Upper lobe of right lung (tissue), 1 donor: Measurements from ENCODE around the gene NRXN3. TPM values are rescaled to one million over a fixed set of nuclear protein-coding genes. Genes with fewer than 3 reads are reported as not detected.

ENCODE experiments used
- ATAC-seq: fragments of 200-7000 bp; cut with Tn5 transposase; one replicate; pipeline ENCODE4 v1.9.1; 2020; ENCODE audit warnings: mild to moderate bottlenecking, moderate library complexity
- DNase-seq: peaks from one replicate; pipeline ENCODE4 v3.0.0-alpha.2; 2020
- H3K27ac ChIP-seq: fragments of 200-600 bp; one replicate; pipeline ENCODE4 v1.8.0; 2022
- H3K27me3 ChIP-seq: fragments of 200-600 bp; one replicate; pipeline ENCODE4 v1.8.0; 2022; ENCODE audit warnings: mild to moderate bottlenecking
- H3K36me3 ChIP-seq: fragments of 200-600 bp; one replicate; pipeline ENCODE4 v1.8.0; 2022
- H3K4me1 ChIP-seq: fragments of 200-600 bp; one replicate; pipeline ENCODE4 v1.8.0; 2022
- H3K4me3 ChIP-seq: fragments of 200-600 bp; one replicate; pipeline ENCODE4 v1.8.0; 2022; ENCODE audit warnings: mild to moderate bottlenecking
- H3K9me3 ChIP-seq: fragments of 200-600 bp; one replicate; pipeline ENCODE4 v1.8.0; 2022
- intact Hi-C: fragments of 100-400 bp; cut with DNase I; formaldehyde crosslinking; loops from one replicate; pipeline ENCODE4 v1.11.0; 2022
- total RNA-seq: library from RNA; stranded (reverse); fragmentation: NEBNext Ultra II Directional; extraction: Animal tissue kit (Norgen Biotek cat#: 25700); gene quantifications from one replicate; pipeline ENCODE4 v1.2.1, GENCODE V29; 2021
- TF ChIP-seq, protein P1 (sequence below): fragments of 200-600 bp; IDR thresholded peaks from one replicate; pipeline ENCODE4 v1.8.0; 2022; ENCODE audit warnings: antibody characterized with exemption
- donor health status: DM: no; HTN: yes; CAD: no; lungs with severe emphysema.

The NRXN3 gene
- total RNA-seq, 1 donor from 2014 or later, result 10.0 TPM

DNA sequence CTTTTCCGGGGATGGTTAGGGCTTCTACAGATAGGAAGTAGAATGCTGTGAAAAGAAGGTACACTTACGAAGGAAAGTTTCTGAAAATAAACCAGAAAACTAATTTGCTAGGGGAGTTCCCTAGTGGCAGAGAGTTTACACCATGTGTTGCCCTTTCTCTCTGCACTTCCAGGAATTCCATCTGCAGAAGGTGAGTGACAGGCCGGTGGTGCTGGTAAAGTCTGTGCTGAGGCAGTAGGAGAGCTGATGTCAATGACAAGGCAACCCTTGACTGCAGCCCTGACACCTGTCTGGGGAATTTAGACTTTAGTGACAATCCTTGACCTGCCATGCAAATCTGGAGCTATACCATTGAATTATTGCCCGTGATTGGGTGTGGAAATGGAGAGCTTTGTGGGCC, 687.8 kb downstream of the NRXN3 start:
- DNase-seq, result no peak
- H3K27ac ChIP-seq, result no peak overlapping the region
- no peaks in the 10 kb centered on the region for H3K9me3 ChIP-seq
- no peaks in the 10 kb centered on the region for H3K4me1 ChIP-seq
- no peaks in the 10 kb centered on the region for H3K27me3 ChIP-seq
- intact Hi-C loops, result no loop called here
- ATAC-seq, result no peak
- no peaks in the 10 kb centered on the region for H3K36me3 ChIP-seq
- TF ChIP-seq, protein P1, sequence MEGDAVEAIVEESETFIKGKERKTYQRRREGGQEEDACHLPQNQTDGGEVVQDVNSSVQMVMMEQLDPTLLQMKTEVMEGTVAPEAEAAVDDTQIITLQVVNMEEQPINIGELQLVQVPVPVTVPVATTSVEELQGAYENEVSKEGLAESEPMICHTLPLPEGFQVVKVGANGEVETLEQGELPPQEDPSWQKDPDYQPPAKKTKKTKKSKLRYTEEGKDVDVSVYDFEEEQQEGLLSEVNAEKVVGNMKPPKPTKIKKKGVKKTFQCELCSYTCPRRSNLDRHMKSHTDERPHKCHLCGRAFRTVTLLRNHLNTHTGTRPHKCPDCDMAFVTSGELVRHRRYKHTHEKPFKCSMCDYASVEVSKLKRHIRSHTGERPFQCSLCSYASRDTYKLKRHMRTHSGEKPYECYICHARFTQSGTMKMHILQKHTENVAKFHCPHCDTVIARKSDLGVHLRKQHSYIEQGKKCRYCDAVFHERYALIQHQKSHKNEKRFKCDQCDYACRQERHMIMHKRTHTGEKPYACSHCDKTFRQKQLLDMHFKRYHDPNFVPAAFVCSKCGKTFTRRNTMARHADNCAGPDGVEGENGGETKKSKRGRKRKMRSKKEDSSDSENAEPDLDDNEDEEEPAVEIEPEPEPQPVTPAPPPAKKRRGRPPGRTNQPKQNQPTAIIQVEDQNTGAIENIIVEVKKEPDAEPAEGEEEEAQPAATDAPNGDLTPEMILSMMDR, result no peak
- H3K4me3 ChIP-seq, result no peak overlapping the region

DNA sequence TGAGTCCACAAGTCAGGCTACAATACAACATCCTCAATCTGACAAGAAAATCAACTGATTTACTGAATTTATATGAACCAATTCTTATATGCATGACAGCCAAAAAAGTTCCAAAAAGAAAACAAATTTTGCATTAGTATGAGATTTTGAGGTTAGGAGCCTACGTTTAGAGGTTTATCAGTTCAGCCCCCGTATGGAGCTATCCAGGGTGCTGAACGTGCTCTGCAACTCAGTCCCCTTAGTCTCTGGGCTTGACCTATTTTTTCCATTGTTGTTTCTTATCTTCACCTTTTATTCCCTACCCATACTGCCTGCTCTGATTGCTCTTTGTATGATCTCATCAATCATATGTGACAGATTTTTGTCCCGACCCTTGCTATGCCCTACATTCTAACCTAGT, 693.0 kb downstream of the NRXN3 start:
- Histone ChIP-seq H3K36me3 (no peaks in the 10 kb centered on the region), H3K27ac (no peak overlapping the region), H3K27me3 (no peaks in the 10 kb centered on the region), H3K9me3 (no peaks in the 10 kb centered on the region), H3K4me1 (no peaks in the 10 kb centered on the region), H3K4me3 (no peak overlapping the region)
- ATAC-seq (no peak), DNase-seq (no peak)
- TF ChIP-seq, protein P1, result no peak
- intact Hi-C loops, result no loop called here

DNA sequence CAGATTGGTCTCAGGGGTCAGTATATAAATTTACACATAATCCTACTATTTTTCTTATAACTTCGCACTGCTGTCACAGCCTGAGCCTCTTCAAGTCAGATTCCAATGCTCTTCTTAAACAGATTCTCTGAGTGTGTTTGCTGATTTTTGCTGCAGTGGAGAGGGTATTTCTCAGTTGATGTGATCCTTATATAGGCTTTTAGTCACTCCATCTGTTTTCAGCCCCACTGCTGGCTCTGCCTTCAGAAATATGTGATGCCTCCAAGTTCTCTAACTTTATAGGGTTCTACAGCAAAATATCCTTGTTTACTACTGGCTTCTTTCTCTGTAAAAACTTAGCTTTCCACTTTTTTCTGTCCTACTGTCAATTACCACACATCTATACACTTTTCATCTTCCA, 702.7 kb downstream of the NRXN3 start:
- no peaks in the 10 kb centered on the region for H3K9me3 ChIP-seq
- H3K27me3 ChIP-seq, result no peaks in the 10 kb centered on the region
- H3K27ac ChIP-seq, result no peak overlapping the region
- TF ChIP-seq, protein P1, result no peak
- DNase-seq, result no peak
- H3K36me3 ChIP-seq, result no peaks in the 10 kb centered on the region
- no peaks in the 10 kb centered on the region for H3K4me1 ChIP-seq
- intact Hi-C loops, result no loop called here
- no peak overlapping the region for H3K4me3 ChIP-seq
- ATAC-seq, result no peak

DNA sequence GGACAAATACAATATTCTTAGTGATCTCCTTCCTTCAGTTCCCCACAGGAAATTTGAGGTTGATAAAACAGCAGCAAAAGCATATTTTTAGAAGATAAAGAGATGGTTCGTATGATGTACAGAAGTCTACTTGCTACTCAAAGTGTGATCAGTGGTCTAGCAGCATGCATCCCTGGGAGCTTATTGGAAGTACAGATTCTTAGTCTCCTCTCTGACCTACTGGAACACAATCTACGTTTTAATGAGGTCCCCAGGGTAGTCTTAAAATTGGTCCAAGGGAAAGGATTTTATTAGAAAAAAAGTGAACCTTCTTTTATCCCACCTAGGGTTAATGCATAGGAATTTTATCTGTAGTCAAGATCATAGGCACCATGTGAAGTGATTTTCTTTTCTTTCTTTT, 703.4 kb downstream of the NRXN3 start:
- intact Hi-C loops, result no loop called here
- DNase-seq, result no peak
- Histone ChIP-seq H3K4me3 (no peak overlapping the region), H3K4me1 (no peaks in the 10 kb centered on the region), H3K9me3 (no peaks in the 10 kb centered on the region), H3K27ac (no peak overlapping the region), H3K27me3 (no peaks in the 10 kb centered on the region), H3K36me3 (no peaks in the 10 kb centered on the region)
- ATAC-seq, result no peak
- TF ChIP-seq, protein P1, result no peak

GRCh38 chr14:78875049-78875448, 704.9 kb downstream of the NRXN3 start:
- Histone ChIP-seq H3K4me1 (no peaks in the 10 kb centered on the region), H3K9me3 (no peaks in the 10 kb centered on the region), H3K27me3 (no peaks in the 10 kb centered on the region), H3K36me3 (no peaks in the 10 kb centered on the region), H3K4me3 (no peak overlapping the region), H3K27ac (no peak overlapping the region)
- DNase-seq, result no peak
- intact Hi-C loops, result no loop called here
- ATAC-seq, result no peak
- TF ChIP-seq, protein P1, result no peak

- intact Hi-C loops, result no loop called here
- Histone ChIP-seq H3K27me3 (no peaks in the 10 kb centered on the region), H3K4me1 (no peaks in the 10 kb centered on the region), H3K9me3 (no peaks in the 10 kb centered on the region), H3K4me3 (no peak overlapping the region), H3K27ac (no peak overlapping the region), H3K36me3 (no peaks in the 10 kb centered on the region)
- DNase-seq (no peak), ATAC-seq (no peak)
- TF ChIP-seq, protein P1, result no peak
Measured at GRCh38 chr14:78885884-78886283, 715.7 kb downstream of the NRXN3 start.
